ENCODE measurements around the gene RALGPS1.

- no peak for TF ChIP-seq MAFK (conservative IDR thresholded peaks at IDR 0.05 in 1 of 2, IDR thresholded peaks at IDR 0.05 in 1 of 2; ENCODE audit: low read length in 2 of 2)
- TF ChIP-seq BHLHE40 (IDR thresholded peaks at IDR 0.05; ENCODE audit: low read length) = no peak
- no peak for TF ChIP-seq EP300 (IDR thresholded peaks at IDR 0.05; ENCODE audit: low read depth in 2 of 2, low read length in 2 of 2)
- no peak for TF ChIP-seq EP300 (CRISPR knock-in tag; IDR thresholded peaks at IDR 0.05; ENCODE audit: borderline replicate concordance)
- TF ChIP-seq, protein P1, sequence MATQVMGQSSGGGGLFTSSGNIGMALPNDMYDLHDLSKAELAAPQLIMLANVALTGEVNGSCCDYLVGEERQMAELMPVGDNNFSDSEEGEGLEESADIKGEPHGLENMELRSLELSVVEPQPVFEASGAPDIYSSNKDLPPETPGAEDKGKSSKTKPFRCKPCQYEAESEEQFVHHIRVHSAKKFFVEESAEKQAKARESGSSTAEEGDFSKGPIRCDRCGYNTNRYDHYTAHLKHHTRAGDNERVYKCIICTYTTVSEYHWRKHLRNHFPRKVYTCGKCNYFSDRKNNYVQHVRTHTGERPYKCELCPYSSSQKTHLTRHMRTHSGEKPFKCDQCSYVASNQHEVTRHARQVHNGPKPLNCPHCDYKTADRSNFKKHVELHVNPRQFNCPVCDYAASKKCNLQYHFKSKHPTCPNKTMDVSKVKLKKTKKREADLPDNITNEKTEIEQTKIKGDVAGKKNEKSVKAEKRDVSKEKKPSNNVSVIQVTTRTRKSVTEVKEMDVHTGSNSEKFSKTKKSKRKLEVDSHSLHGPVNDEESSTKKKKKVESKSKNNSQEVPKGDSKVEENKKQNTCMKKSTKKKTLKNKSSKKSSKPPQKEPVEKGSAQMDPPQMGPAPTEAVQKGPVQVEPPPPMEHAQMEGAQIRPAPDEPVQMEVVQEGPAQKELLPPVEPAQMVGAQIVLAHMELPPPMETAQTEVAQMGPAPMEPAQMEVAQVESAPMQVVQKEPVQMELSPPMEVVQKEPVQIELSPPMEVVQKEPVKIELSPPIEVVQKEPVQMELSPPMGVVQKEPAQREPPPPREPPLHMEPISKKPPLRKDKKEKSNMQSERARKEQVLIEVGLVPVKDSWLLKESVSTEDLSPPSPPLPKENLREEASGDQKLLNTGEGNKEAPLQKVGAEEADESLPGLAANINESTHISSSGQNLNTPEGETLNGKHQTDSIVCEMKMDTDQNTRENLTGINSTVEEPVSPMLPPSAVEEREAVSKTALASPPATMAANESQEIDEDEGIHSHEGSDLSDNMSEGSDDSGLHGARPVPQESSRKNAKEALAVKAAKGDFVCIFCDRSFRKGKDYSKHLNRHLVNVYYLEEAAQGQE (IDR thresholded peaks at IDR 0.05; ENCODE audit: borderline replicate concordance in 1 of 2, low read depth in 1 of 2, low read length in 2 of 2) = no peak
- no peak for TF ChIP-seq AGO1 (IDR thresholded peaks at IDR 0.05; ENCODE audit: low read depth, low read length, poor library complexity, severe bottlenecking)
- TF ChIP-seq, protein P2, sequence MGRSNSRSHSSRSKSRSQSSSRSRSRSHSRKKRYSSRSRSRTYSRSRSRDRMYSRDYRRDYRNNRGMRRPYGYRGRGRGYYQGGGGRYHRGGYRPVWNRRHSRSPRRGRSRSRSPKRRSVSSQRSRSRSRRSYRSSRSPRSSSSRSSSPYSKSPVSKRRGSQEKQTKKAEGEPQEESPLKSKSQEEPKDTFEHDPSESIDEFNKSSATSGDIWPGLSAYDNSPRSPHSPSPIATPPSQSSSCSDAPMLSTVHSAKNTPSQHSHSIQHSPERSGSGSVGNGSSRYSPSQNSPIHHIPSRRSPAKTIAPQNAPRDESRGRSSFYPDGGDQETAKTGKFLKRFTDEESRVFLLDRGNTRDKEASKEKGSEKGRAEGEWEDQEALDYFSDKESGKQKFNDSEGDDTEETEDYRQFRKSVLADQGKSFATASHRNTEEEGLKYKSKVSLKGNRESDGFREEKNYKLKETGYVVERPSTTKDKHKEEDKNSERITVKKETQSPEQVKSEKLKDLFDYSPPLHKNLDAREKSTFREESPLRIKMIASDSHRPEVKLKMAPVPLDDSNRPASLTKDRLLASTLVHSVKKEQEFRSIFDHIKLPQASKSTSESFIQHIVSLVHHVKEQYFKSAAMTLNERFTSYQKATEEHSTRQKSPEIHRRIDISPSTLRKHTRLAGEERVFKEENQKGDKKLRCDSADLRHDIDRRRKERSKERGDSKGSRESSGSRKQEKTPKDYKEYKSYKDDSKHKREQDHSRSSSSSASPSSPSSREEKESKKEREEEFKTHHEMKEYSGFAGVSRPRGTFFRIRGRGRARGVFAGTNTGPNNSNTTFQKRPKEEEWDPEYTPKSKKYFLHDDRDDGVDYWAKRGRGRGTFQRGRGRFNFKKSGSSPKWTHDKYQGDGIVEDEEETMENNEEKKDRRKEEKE (IDR thresholded peaks at IDR 0.05) = no peak
- TF ChIP-seq, protein P3, sequence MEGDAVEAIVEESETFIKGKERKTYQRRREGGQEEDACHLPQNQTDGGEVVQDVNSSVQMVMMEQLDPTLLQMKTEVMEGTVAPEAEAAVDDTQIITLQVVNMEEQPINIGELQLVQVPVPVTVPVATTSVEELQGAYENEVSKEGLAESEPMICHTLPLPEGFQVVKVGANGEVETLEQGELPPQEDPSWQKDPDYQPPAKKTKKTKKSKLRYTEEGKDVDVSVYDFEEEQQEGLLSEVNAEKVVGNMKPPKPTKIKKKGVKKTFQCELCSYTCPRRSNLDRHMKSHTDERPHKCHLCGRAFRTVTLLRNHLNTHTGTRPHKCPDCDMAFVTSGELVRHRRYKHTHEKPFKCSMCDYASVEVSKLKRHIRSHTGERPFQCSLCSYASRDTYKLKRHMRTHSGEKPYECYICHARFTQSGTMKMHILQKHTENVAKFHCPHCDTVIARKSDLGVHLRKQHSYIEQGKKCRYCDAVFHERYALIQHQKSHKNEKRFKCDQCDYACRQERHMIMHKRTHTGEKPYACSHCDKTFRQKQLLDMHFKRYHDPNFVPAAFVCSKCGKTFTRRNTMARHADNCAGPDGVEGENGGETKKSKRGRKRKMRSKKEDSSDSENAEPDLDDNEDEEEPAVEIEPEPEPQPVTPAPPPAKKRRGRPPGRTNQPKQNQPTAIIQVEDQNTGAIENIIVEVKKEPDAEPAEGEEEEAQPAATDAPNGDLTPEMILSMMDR (CRISPR knock-in tag; IDR thresholded peaks at IDR 0.05) = no peak
- no peak for TF ChIP-seq ZKSCAN5 (CRISPR knock-in tag; IDR thresholded peaks at IDR 0.05)
- TF ChIP-seq ZBTB8A (CRISPR knock-in tag; IDR thresholded peaks at IDR 0.05; ENCODE audit: borderline replicate concordance, low read depth) = no peak
- TF ChIP-seq, protein P4, sequence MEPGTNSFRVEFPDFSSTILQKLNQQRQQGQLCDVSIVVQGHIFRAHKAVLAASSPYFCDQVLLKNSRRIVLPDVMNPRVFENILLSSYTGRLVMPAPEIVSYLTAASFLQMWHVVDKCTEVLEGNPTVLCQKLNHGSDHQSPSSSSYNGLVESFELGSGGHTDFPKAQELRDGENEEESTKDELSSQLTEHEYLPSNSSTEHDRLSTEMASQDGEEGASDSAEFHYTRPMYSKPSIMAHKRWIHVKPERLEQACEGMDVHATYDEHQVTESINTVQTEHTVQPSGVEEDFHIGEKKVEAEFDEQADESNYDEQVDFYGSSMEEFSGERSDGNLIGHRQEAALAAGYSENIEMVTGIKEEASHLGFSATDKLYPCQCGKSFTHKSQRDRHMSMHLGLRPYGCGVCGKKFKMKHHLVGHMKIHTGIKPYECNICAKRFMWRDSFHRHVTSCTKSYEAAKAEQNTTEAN (CRISPR knock-in tag; conservative IDR thresholded peaks at IDR 0.05) = no peak
- TF ChIP-seq, protein P5, sequence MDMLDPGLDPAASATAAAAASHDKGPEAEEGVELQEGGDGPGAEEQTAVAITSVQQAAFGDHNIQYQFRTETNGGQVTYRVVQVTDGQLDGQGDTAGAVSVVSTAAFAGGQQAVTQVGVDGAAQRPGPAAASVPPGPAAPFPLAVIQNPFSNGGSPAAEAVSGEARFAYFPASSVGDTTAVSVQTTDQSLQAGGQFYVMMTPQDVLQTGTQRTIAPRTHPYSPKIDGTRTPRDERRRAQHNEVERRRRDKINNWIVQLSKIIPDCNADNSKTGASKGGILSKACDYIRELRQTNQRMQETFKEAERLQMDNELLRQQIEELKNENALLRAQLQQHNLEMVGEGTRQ (IDR thresholded peaks at IDR 0.05; ENCODE audit: low read depth, low read length) = no peak
- TF ChIP-seq, protein P5 (CRISPR knock-in tag; IDR thresholded peaks at IDR 0.05; ENCODE audit: borderline replicate concordance) = no peak
- no peak for TF ChIP-seq WIZ (CRISPR knock-in tag; IDR thresholded peaks at IDR 0.05)
- TF ChIP-seq ZBTB7B (CRISPR knock-in tag; IDR thresholded peaks at IDR 0.05) = no peak
- no peak for TF ChIP-seq ZNF3 (CRISPR knock-in tag; IDR thresholded peaks at IDR 0.05)
Observed at GRCh38 chr9:127049581-127049980, 135.0 kb downstream of the RALGPS1 start.

Measured in HepG2 (cell line).